Measurements from ENCODE around the gene PBX1. TPM values are rescaled to one million over a fixed set of nuclear protein-coding genes. Genes with fewer than 3 reads are reported as not detected.

Gene PBX1
- polyA plus RNA-seq, 1 donor (not counting 4 experiments of a cell fraction or from before 2014, with no cell fraction given) = 2.2 TPM

- Histone ChIP-seq H4K20me1 (ENCODE audit: control insufficient read depth, extremely low read depth, insufficient read depth, low read length) (no peaks in the 10 kb centered on the region), H3K27ac (ENCODE audit: control insufficient read depth, insufficient read depth, low read length) (no peak overlapping the region), H3K36me3 (ENCODE audit: control insufficient read depth in 2 of 2, extremely low read depth in 1 of 2, insufficient read depth in 2 of 2, low read length in 2 of 2) (no peaks in the 10 kb centered on the region), H3K27me3 (ENCODE audit: control insufficient read depth, extremely low read depth, insufficient read depth, low read length) (no peaks in the 10 kb centered on the region), H3K9me3 (ENCODE audit: control insufficient read depth, low read depth, low read length) (no peaks in the 10 kb centered on the region), H2AFZ (ENCODE audit: control insufficient read depth, low read length) (no peak overlapping the region), H3K9me1 (ENCODE audit: control insufficient read depth, extremely low read depth, insufficient read depth, low read length) (no peaks in the 10 kb centered on the region), H3K9ac (ENCODE audit: control insufficient read depth, extremely low read depth, insufficient read depth, low read length) (no peak overlapping the region), H3K79me2 (ENCODE audit: control insufficient read depth, insufficient read depth, low read length) (no peaks in the 10 kb centered on the region), H3K4me2 (ENCODE audit: control insufficient read depth, extremely low read depth, insufficient read depth, low read depth, low read length) (no peak overlapping the region), H3K4me3 (ENCODE audit: control insufficient read depth in 2 of 3, extremely low read depth in 1 of 3, insufficient read depth in 2 of 3, low read depth in 1 of 3, low read length in 3 of 3) (no peak overlapping the region), H3K4me1 (ENCODE audit: control insufficient read depth, extremely low read depth, insufficient read depth, low read length) (peaks cover 20% of the 10 kb centered on the region)
- FAIRE-seq (no peak), DNase-seq (ENCODE audit: low read depth, low spot score) (no peak)
- dilution Hi-C loops (cut with MboI; ENCODE audit: extremely low pct_ligation_motif_present, low sequenced_read_pairs) = no loop called here
- no peak for TF ChIP-seq CTCF (optimal IDR thresholded peaks at IDR 0.05 in 1 of 3, IDR thresholded peaks at IDR 0.05 in 1 of 3, conservative IDR thresholded peaks at IDR 0.05 in 1 of 3; ENCODE audit: extremely low read depth in 1 of 3, insufficient read depth in 2 of 3, low read length in 3 of 3)
- no peak for TF ChIP-seq EZH2 (IDR thresholded peaks at IDR 0.05; ENCODE audit: low read length)
Observed at GRCh38 chr1:164790081-164790480, 231.1 kb downstream of the PBX1 start.

- peaks cover 7% of the 10 kb centered on the region for H3K4me1 ChIP-seq (ENCODE audit: control insufficient read depth, extremely low read depth, insufficient read depth, low read length)
- FAIRE-seq (no peak), DNase-seq (ENCODE audit: low read depth, low spot score) (no peak)
- dilution Hi-C loops (cut with MboI; ENCODE audit: extremely low pct_ligation_motif_present, low sequenced_read_pairs) = no loop called here
- H3K27ac ChIP-seq (ENCODE audit: control insufficient read depth, insufficient read depth, low read length) = no peak overlapping the region
- no peaks in the 10 kb centered on the region for H3K27me3 ChIP-seq (ENCODE audit: control insufficient read depth, extremely low read depth, insufficient read depth, low read length)
- no peaks in the 10 kb centered on the region for H3K36me3 ChIP-seq (ENCODE audit: control insufficient read depth in 2 of 2, extremely low read depth in 1 of 2, insufficient read depth in 2 of 2, low read length in 2 of 2)
- TF ChIP-seq EZH2 (IDR thresholded peaks at IDR 0.05; ENCODE audit: low read length) = no peak
- no peak for TF ChIP-seq CTCF (optimal IDR thresholded peaks at IDR 0.05 in 1 of 3, IDR thresholded peaks at IDR 0.05 in 1 of 3, conservative IDR thresholded peaks at IDR 0.05 in 1 of 3; ENCODE audit: extremely low read depth in 1 of 3, insufficient read depth in 2 of 3, low read length in 3 of 3)
- H3K4me3 ChIP-seq (ENCODE audit: control insufficient read depth in 2 of 3, extremely low read depth in 1 of 3, insufficient read depth in 2 of 3, low read depth in 1 of 3, low read length in 3 of 3) = no peak overlapping the region
- no peaks in the 10 kb centered on the region for H4K20me1 ChIP-seq (ENCODE audit: control insufficient read depth, extremely low read depth, insufficient read depth, low read length)
- H3K9ac ChIP-seq (ENCODE audit: control insufficient read depth, extremely low read depth, insufficient read depth, low read length) = no peak overlapping the region
- no peak overlapping the region for H2AFZ ChIP-seq (ENCODE audit: control insufficient read depth, low read length)
- no peaks in the 10 kb centered on the region for H3K9me1 ChIP-seq (ENCODE audit: control insufficient read depth, extremely low read depth, insufficient read depth, low read length)
- H3K4me2 ChIP-seq (ENCODE audit: control insufficient read depth, extremely low read depth, insufficient read depth, low read depth, low read length) = no peak overlapping the region
- H3K79me2 ChIP-seq (ENCODE audit: control insufficient read depth, insufficient read depth, low read length) = no peaks in the 10 kb centered on the region
- H3K9me3 ChIP-seq (ENCODE audit: control insufficient read depth, low read depth, low read length) = no peaks in the 10 kb centered on the region
Observed at GRCh38 chr1:164792410-164793004, 233.5 kb downstream of the PBX1 start.
